ENCODE data around the gene KCNH4.

DNA sequence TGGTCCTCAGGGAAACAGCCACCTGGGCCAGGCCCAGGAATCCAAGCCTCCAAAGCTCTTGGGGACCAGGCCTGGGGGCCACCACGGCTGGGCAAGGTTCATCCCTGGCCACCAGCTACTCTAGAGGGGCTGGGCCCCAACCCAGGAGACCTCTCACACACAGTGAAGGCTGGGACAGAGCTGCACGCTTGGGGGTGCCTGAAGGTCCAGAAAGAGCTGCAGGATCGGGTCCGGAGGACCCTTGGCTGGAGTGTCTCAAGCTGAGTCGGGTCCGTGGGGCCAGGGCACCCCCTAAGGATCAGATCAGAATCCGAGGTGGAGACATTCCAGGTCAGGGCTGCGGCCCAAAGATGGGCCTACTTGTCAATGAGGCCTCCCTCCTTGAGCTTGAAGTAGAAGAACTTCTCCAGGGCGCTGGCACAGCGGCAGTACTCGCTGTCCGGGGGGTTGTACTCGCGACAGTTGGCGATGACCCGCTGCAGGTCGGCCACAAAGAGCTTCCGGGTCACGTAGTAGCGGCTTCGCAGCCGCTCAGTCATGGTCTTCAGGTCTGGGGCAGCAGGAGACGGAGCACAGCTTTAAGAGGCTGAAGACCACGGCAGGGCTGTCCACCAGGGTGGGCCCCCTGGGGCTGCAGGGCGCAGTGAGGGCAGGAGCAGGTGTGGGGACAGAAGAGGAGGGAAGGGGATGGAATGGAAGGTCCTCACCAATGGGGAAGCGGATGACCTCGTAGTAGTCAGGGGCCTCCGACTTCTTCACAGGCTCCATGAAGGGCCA, 67.5 kb downstream of the KCNH4 start:
- TF ChIP-seq ZNF274 (IDR thresholded peaks at IDR 0.05; ENCODE audit: low read depth, low read length) (no peak), YY1 (IDR thresholded peaks at IDR 0.05; ENCODE audit: insufficient read depth, insufficient read length) (no peak), SUZ12 (IDR thresholded peaks at IDR 0.05; ENCODE audit: extremely low read depth, insufficient read depth, insufficient read length) (no peak)

Data from NT2/D1 (cell line).